ENCODE data around the gene CTNNA1. TPM values are rescaled to one million over a fixed set of nuclear protein-coding genes. Genes with fewer than 3 reads are reported as not detected.

Gene CTNNA1
- polyA plus RNA-seq, 1 experiment: 140 TPM

- DNase-seq (ENCODE audit: low read depth, low spot score): no peak
- Histone ChIP-seq H3K9me3 (ENCODE audit: control insufficient read depth, insufficient read depth, low read length) (no peaks in the 10 kb centered on the region; the same call in 1 of the 2 replicates), H3K27me3 (ENCODE audit: control insufficient read depth, insufficient read depth, low read length) (no peaks in the 10 kb centered on the region), H3K4me3 (ENCODE audit: low read depth, low read length) (no peak overlapping the region), H3K27ac (ENCODE audit: low read depth, low read length) (no peak overlapping the region)
- ChIA-PET POLR2A (no interaction called here), CTCF (no interaction called here)
- no peak for TF ChIP-seq CTCF (IDR thresholded peaks at IDR 0.05; ENCODE audit: low read depth, low read length)
Measured at GRCh38 chr5:138934971-138935370, 181.7 kb downstream of the CTNNA1 start.

- H3K27me3 ChIP-seq (ENCODE audit: control insufficient read depth, insufficient read depth, low read length): no peaks in the 10 kb centered on the region
- POLR2A ChIA-PET: no interaction called here
- no peak overlapping the region for H3K4me3 ChIP-seq (ENCODE audit: low read depth, low read length)
- H3K27ac ChIP-seq (ENCODE audit: low read depth, low read length): no peak overlapping the region
- no peaks in the 10 kb centered on the region; the same call in 1 of the 2 replicates for H3K9me3 ChIP-seq (ENCODE audit: control insufficient read depth, insufficient read depth, low read length)
- CTCF ChIA-PET: no interaction called here
- no peak for DNase-seq (ENCODE audit: low read depth, low spot score)
- TF ChIP-seq CTCF (IDR thresholded peaks at IDR 0.05; ENCODE audit: low read depth, low read length): no peak
Measured at GRCh38 chr5:138935466-138935865, 182.2 kb downstream of the CTNNA1 start.

- Histone ChIP-seq H3K27me3 (ENCODE audit: control insufficient read depth, insufficient read depth, low read length) (no peaks in the 10 kb centered on the region), H3K4me3 (ENCODE audit: low read depth, low read length) (no peak overlapping the region), H3K9me3 (ENCODE audit: control insufficient read depth, insufficient read depth, low read length) (no peaks in the 10 kb centered on the region; the same call in 1 of the 2 replicates), H3K27ac (ENCODE audit: low read depth, low read length) (no peak overlapping the region)
- POLR2A ChIA-PET: no interaction called here
- CTCF ChIA-PET: no interaction called here
- no peak for DNase-seq (ENCODE audit: low read depth, low spot score)
- no peak for TF ChIP-seq CTCF (IDR thresholded peaks at IDR 0.05; ENCODE audit: low read depth, low read length)
Measured at GRCh38 chr5:138936225-138936967, 183.2 kb downstream of the CTNNA1 start.

- Histone ChIP-seq H3K27ac (ENCODE audit: low read depth, low read length) (no peak overlapping the region), H3K27me3 (ENCODE audit: control insufficient read depth, insufficient read depth, low read length) (no peaks in the 10 kb centered on the region), H3K4me3 (ENCODE audit: low read depth, low read length) (no peak overlapping the region), H3K9me3 (ENCODE audit: control insufficient read depth, insufficient read depth, low read length) (no peaks in the 10 kb centered on the region; the same call in 1 of the 2 replicates)
- no peak for DNase-seq (ENCODE audit: low read depth, low spot score)
- TF ChIP-seq CTCF (IDR thresholded peaks at IDR 0.05; ENCODE audit: low read depth, low read length): no peak
- POLR2A ChIA-PET: no interaction called here
- CTCF ChIA-PET: no interaction called here
Measured at GRCh38 chr5:138936968-138937345, 183.7 kb downstream of the CTNNA1 start.

GRCh38 chr5:138937392-138938387 is 184.5 kb downstream of the CTNNA1 start:
- Histone ChIP-seq H3K9me3 (ENCODE audit: control insufficient read depth, insufficient read depth, low read length) (no peaks in the 10 kb centered on the region; the same call in 1 of the 2 replicates), H3K4me3 (ENCODE audit: low read depth, low read length) (no peak overlapping the region), H3K27ac (ENCODE audit: low read depth, low read length) (no peak overlapping the region), H3K27me3 (ENCODE audit: control insufficient read depth, insufficient read depth, low read length) (no peaks in the 10 kb centered on the region)
- ChIA-PET CTCF (no interaction called here), POLR2A (no interaction called here)
- DNase-seq (ENCODE audit: low read depth, low spot score): no peak
- TF ChIP-seq CTCF (IDR thresholded peaks at IDR 0.05; ENCODE audit: low read depth, low read length): no peak
